Activated naive CD8-positive, alpha-beta T cell treated with anti-CD3 and anti-CD28 coated beads, Interleukin-2, amount 50 U/mL, for 16 hours (primary cell): ENCODE data around the gene DCDC1.

Experiments
- DNase-seq: peaks from one replicate; pipeline ENCODE4 v3.0.0-alpha.2; 2020; ENCODE audit warnings: low read depth, low spot score

The DCDC1 gene

GRCh38 chr11:30837252-30837651 lies 532.3 kb downstream of the DCDC1 start:
- DNase-seq, result no peak

- no peak for DNase-seq
Measured at GRCh38 chr11:30832831-30833230, 536.7 kb downstream of the DCDC1 start.

- DNase-seq, result no peak
Measured at GRCh38 chr11:30830681-30831080, 538.9 kb downstream of the DCDC1 start.

GRCh38 chr11:30826911-30827310 lies 542.6 kb downstream of the DCDC1 start:
- DNase-seq, result no peak

- DNase-seq, result no peak
Measured at GRCh38 chr11:30825723-30826122, 543.8 kb downstream of the DCDC1 start.

- DNase-seq, result no peak
Measured at GRCh38 chr11:30823119-30823518, 546.4 kb downstream of the DCDC1 start.

- no peak for DNase-seq
Measured at GRCh38 chr11:30821438-30821965, 548.0 kb downstream of the DCDC1 start.

GRCh38 chr11:30818721-30819120 lies 550.8 kb downstream of the DCDC1 start:
- no peak for DNase-seq

- no peak for DNase-seq
Measured at GRCh38 chr11:30816959-30817880, 552.3 kb downstream of the DCDC1 start.

GRCh38 chr11:30815619-30816018 lies 553.9 kb downstream of the DCDC1 start:
- no peak for DNase-seq

GRCh38 chr11:30814737-30815136 lies 554.8 kb downstream of the DCDC1 start:
- DNase-seq, result no peak
